GM08714 (cell line): ENCODE data around the gene RPL6.
"Not testable (repeated sequence)": the region's sequence is repeated elsewhere in the genome, so short reads cannot be mapped to it uniquely, and the experiment has no call there.

ENCODE experiments used
- H3K4me3 ChIP-seq: fragments of 200-500 bp; sonication (Bioruptor generic); 2 replicates; pipeline ENCODE4 v1.5.1; 2014; ENCODE audit warnings: mild to moderate bottlenecking, low read length, inconsistent platforms
- ZNF274 ChIP-seq: IDR thresholded peaks from 2 replicates; pipeline ENCODE4 v1.6.1; 2012; ENCODE audit warnings: mild to moderate bottlenecking, low read depth, low read length

Gene RPL6

DNA sequence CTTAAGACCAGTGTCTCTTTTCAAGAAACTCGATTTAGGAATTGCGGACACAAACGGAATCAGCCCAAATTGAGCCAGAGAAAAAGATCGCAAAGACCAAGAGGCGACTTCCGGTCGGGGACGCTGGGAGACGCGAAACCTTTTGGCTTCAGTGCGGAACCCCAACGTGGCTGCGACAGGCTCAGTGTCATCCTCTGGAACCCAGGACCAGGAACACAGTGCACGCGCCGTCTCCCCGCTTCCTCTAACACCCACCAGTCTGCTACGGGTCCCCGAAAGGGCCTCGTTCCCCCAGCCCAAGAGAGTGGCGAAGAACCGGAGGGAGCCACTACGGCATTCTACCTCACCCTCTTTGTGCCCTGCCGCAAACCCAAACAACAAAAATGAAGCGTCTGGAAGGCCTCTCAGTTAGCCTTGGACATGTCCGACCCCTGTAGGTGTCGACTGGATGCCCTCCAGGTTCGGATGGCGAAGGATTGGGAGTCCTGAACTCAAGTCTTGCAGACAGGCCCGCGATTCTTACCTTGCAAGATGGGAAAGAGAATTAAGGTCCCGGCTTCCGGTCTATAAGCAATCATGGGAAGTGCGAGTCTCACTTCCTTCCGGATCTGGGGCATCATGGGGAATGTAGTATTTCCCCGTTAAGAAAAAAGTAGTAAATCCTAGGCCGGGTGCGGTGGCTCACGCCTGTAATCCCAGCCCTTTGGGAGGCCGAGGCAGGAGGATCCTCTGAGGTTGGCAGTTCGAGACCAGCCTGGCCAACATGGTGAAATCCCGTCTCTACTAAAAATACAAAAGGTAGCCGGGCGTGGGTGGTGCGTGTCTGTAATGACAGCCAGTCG is at the start of gene RPL6:
Gene RPL6 (minus strand): TSS at position 542 of the 842 bp plus-strand sequence. CDS start 949 bp downstream, outside the sequence.
- no peak for TF ChIP-seq ZNF274
- H3K4me3 ChIP-seq: peak within 1 kb of the TSS; percentile 68

GRCh38 chr12:112458751-112459150 is 49.3 kb upstream of the RPL6 start:
- no peak for TF ChIP-seq ZNF274
- H3K4me3 ChIP-seq: no peak overlapping the region

DNA sequence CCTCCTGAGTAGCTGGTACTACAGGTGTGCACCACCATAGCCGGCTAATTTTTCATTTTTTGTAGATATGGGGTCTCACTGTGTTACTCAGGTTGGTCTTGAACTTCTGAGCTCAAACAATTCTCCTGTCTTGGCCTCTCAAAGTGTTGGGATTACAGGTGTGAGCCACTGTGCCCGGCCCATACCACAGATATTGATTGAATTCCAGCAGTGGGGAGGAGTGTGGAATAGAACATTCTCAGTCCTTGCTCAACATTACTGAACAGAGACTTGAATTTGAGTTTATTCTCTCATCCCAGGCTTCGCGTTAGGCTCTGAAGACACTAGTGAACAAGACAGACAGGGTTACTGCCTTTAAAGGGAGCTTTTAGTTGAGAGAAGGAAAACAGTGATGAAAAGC is 48.9 kb upstream of the RPL6 start:
- no peak for TF ChIP-seq ZNF274

GRCh38 chr12:112457142-112457541 is 47.7 kb upstream of the RPL6 start:
- H3K4me3 ChIP-seq: not testable (repeated sequence)

More for the DNA sequence above, 48.9 kb upstream of the RPL6 start:
- no peak overlapping the region for H3K4me3 ChIP-seq

DNA sequence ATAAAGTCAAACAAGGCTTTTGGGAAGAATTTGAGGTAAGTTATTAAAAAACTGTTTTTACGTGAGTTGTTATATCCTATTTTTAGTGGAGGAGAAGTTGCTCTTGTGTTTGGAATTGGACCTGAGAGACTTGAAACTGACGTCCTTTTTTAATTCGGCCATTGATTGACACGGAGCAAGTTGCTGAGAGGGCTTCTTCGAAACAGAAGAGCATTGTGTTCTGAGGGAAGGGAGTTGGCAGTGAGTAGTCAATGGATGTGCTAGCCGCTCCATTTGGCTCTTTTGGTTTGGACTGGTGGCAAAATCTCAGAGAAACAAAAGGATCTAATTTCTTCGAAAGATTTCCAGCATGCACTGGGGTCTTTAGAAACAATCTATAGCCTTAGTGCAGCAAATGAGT is 46.6 kb upstream of the RPL6 start:
- H3K4me3 ChIP-seq: no peak overlapping the region
- no peak for TF ChIP-seq ZNF274

GRCh38 chr12:112450725-112451124 is 41.3 kb upstream of the RPL6 start:
- no peak overlapping the region for H3K4me3 ChIP-seq
- no peak for TF ChIP-seq ZNF274

GRCh38 chr12:112448165-112448564 is 38.8 kb upstream of the RPL6 start:
- H3K4me3 ChIP-seq: not testable (repeated sequence)

- H3K4me3 ChIP-seq: no peak overlapping the region
- no peak for TF ChIP-seq ZNF274
These were observed 37.7 kb upstream of the RPL6 start for GRCh38 chr12:112447106-112447505.

DNA sequence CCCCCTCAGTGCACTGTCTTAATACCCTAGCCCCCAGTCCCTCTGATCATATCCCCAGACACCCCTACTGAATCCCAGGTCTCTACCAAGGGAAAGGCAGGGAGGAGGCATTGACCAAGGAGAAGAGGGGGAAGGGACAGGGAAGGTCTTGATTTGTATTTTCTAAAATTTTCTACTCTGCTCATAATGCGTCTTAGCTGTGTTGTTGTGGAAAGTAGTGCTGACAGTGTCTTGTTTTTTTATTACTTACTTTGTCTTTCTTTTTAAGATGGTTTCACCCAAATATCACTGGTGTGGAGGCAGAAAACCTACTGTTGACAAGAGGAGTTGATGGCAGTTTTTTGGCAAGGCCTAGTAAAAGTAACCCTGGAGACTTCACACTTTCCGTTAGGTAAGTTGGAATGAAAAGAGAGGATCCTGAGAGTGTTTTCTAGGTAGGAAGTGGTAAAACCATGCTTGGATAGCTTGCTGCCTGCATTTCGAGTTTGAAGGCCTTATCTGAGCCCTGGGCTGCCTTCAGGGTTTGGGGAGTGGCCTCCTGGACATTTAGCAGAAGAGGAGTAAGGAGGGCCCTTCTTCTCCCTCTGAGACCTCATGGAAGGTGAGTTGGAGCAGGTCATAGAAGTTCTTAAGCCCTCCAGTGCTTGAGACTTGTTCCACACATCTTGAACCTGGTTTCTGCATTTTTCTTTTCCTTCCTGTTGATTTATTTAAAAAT is 36.8 kb upstream of the RPL6 start:
- TF ChIP-seq ZNF274: no peak
- no peak overlapping the region for H3K4me3 ChIP-seq

DNA sequence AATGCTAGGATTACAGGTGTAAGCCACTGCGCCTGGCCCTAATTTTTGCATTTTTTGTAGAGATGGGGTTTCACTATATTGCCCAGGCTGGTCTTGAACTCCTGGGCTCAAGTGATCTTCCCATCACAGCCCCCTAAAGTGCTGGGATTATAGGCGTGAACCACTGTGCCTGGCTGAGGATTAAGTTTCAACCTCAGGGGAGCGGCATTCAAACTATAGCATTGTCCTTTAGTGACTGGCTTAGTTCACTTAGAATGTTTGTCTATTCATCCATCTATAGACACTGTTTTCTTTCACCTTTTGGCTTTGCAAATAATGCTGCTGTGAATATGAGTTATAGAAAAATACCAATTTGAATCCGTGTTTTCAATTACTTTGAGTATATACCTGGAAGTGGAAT is 34.5 kb upstream of the RPL6 start:
- no peak for TF ChIP-seq ZNF274

DNA sequence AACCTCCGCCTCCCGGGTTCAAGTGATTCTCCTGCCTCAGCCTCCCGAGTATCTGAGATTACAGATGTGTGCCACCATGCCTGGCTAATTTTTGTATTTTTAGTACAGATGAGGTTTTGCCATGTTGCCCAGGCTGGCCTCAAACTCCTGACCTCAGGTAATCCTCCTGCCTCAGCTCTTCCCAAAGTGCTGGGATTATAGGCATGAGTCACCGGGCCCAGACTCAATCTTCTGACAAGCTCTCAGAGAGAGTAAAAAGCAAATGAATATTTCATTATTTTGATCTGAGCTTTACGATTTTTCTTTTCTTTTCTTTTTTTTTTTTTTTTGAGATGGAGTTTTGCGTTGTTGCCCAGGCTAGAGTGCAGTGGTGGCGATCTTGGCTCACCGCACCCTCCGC is 31.2 kb upstream of the RPL6 start:
- not testable (repeated sequence) for H3K4me3 ChIP-seq

More for the DNA sequence above, 34.5 kb upstream of the RPL6 start:
- no peak overlapping the region for H3K4me3 ChIP-seq

DNA sequence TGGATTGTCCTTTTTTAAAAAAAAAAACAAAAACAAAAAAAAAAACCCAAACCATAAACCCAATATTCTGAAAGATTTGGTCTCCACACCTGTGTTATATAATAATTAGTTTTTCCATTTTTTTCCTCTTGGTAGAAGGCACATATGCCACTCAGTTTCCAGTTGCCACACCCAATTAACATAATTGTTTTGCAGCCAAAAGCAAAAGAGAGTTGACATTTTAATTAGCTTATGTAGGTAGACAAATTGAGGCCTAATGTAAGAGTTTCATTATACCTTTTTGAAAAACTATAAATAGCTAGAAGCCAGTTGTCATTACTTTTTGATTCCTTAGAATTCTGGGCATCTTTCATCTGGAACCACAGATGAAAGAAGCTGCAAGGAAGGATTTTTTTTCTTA is 30.4 kb upstream of the RPL6 start:
- H3K4me3 ChIP-seq: no peak overlapping the region
- no peak for TF ChIP-seq ZNF274

GRCh38 chr12:112438645-112439044 is 29.2 kb upstream of the RPL6 start:
- not testable (repeated sequence) for H3K4me3 ChIP-seq

DNA sequence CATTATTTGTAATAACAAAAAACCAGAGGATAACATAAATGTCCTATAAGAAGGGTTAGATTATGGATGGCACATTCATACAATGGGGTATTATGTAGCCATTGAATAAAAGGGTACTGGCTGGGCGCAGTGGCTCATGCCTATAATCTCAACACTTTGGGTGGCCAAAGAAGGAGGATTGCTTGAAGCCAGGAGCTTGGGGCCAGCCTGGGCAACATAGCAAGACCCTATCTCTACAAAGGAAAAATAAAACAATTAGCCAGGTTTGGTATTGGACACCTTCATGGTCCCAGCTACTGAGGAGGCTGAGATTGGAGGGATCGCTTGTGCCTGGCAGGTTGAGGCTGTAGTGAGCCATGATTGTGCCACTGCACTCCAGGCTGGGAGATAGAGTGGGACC is 24.1 kb upstream of the RPL6 start:
- no peak for TF ChIP-seq ZNF274

GRCh38 chr12:112431965-112432364 is 22.6 kb upstream of the RPL6 start:
- H3K4me3 ChIP-seq: no peak overlapping the region
- TF ChIP-seq ZNF274: no peak

More for the DNA sequence above, 24.1 kb upstream of the RPL6 start:
- H3K4me3 ChIP-seq: no peak overlapping the region

GRCh38 chr12:112430929-112431328 is 21.5 kb upstream of the RPL6 start:
- H3K4me3 ChIP-seq: no peak overlapping the region
- no peak for TF ChIP-seq ZNF274
